Activated CD4-positive, CD25-positive, alpha-beta regulatory T cell treated with anti-CD3 and anti-CD28 coated beads, Interleukin-2, amount 50 U/mL, for 24 hours (primary cell): Measurements from ENCODE around the gene CHST8.
A peak's percentile ranks its signal among the peaks of the same experiment; 100 is the strongest.
"Not testable (repeated sequence)": the region's sequence is repeated elsewhere in the genome, so short reads cannot be mapped to it uniquely, and the experiment has no call there.

ENCODE experiments used
- ATAC-seq, 2 donors: fragments of 150-1000 bp; cut with Tn5 transposase; one replicate each; pipeline ENCODE4 v1.10.0; 2021; ENCODE audit warnings: mild to moderate bottlenecking in 1 of 2, moderate library complexity in 1 of 2

CHST8 gene

DNA sequence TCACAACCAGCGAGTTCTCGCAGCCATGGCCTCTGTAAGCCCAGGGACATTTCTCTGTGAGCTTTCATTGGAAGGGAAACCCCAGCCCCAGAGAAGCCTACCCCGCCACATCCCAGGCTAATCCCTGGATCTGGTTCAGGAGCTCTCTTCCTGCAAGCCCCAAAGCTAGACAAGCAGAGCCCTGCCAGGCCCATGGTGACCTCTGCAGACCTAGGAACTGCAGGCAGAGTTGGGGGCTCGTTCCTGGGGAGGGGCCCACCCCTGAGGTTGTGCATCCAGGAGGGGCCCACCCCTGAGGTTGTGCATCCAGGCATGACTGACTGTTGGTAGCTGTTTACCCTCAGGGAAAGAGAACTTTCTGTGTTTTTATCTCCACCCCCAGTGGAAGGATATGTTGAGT, 196.7 kb downstream of the CHST8 start:
- no peak for ATAC-seq

DNA sequence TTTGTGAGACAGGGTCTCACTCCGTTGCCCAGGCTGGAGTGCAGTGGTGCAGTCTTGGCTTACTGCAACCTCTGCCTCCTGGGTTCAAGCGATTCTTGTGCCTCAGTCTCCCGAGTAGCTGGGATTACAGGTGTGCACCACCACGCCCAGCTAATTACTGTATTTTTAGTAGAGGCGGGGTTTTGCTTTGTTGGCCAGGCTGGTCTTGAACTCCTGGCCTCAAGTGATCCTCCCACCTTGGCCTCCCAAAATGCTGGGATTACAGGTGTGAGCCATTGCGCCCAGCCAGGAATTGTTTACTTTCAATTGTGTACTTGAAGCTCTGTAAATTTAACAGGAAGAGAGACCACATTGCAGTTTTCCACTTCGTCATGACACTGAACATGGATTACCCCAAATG, 197.3 kb downstream of the CHST8 start:
- not testable (repeated sequence) for ATAC-seq

DNA sequence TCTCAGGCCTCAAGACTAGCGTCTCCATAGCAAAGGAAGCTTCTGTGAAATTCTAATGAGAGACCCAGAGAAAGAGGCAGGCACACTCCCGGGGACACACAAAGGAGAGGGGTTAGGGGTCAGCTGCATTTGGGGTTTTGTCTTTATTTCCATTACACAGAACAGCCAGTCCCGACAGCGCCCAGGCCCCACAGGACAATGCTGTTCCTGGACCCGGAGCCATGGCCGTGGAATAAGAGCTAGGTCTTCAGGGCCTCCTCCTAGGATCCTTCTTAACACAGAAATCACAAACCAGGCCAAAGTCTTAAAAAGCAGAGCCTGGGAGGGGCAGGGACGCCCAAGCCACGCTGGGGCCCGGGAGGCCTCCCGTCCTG, 197.7 kb downstream of the CHST8 start:
- no peak for ATAC-seq

DNA sequence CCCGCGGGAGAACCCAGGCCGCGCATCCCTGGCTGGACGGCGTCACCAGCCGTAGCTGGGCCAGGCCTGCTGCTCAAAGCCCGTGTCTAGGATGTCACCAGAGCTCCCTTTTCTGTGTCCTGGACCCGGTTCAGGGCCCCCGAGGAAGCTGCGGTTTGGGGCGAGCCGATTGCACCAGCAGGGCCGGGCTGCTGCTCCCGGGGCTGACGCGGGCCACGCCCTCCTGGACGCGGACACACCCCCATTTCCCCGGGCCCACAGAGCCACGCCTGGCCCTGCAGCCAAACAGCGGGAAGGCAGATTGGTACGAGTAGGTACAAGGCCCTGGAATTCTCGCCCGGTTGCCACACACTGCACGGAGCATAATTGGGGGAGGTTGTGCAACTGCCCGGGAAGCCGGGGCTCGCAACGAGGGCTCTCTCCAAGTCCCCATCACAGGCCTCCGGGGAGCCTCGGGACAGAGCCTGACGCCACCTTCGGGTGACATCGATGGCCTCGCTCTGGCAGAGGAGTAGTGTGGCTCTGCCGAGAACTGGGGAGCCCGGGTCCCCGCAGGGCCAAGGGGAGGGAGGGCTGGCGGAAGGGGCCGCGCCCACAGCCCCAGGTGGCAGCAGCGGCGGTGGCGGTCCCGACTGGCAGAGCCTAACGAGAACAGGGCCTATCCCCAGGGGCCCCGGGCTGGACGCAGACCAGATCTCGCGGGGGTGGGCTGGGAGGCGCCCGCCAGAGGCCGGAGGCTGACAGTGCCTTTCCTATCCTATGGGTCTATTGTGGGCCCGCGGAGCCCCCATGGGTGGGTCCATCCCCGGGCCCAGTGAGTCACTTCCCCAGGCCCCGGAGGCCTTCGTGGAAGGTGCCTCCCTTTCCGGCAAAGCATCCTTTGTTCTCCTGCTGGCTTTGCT, 198.4 kb downstream of the CHST8 start:
- peak; percentile 68 to 71 for ATAC-seq

DNA sequence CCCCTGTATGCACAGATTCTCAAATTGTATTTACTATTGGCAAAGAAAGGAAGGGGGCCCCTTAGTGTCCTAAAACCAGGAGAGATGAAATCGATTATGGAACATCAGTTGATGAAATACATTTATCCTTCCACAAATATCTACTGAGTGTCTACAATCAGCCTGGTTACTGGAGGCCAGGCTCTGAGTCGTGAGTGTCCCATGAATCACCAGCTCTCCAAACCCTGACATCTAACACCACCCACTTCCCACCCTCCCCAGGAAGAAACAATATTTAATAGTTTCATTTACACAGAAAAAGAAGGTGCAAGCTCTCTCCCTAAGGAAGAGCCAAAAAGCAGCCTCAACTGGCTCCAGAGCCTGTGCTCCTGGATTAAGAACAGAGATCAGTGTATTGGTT, 200.1 kb downstream of the CHST8 start:
- no peak for ATAC-seq
